COR-L47 (cell line): Measurements from ENCODE around the gene NCMAP.

ENCODE experiments used
- DNase-seq: peaks from one replicate; lab custom pipeline; 2025; lab: John Stamatoyannopoulos, UW

The NCMAP gene

DNA sequence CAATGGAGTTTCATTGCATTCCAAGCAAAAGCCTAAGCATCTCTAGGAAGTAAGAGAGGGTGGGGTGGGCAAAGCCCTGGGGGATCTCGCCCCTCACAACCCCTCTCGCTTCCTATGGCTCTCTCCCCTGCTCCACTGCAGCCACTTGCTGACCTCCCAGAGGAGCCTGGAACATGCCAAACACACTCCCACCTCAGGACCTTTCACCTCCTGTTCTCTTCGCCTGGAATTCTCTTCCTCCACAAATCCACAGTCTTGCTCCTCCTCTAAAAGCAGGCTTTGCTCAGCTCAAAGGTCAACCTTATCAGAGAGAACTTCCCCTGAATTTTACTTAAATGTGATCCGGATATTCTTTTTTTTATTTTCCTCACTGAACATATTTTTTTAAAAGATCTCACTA, 66.3 kb downstream of the NCMAP start:
- DNase-seq, result no peak

DNA sequence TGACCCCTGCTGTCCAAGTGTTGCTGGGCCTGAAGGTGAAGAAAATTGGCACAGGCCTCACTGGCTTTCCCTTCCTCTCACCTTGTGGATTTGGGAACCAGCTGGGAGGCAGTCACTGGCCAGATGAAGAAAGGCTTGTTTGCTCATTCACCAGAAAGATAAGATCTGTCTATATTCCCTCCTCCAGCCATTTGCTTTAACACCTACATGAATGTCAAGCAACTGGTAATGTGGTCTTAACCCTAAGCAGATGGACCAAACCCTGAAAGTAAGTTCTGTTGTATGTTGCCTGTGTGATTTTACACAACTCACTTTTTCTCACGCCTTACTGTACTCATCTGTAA, 76.9 kb downstream of the NCMAP start:
- no peak for DNase-seq

DNA sequence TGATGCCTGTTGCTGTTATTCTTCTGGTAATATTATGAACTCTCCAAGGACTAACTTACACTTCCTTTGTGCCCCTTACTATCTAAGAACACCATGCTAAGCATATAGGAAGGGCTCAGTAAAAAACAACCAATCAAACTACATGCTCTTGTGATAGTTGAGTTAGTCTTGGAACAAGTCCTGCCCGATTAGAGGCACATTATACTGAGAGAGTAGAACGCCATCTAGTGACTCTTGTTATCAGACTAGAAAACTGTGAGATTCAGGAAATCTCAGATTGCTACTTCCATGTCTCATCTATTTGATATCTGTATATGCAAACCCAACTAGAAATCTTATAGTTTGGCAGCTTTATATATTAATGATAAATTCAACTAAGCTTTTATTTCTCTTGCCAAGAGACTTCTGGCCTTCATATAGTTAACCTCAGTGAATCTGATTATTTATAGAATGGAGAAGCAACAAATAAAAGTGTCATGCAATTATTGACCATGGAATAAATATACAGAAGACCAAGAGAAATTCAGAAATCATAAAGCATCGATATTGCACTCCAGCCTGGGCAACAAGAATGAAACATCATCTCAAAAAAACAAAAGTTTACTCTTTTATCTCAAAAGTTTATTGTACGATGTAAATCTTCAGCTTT, 79.4 kb downstream of the NCMAP start:
- DNase-seq, result peak; percentile 71

DNA sequence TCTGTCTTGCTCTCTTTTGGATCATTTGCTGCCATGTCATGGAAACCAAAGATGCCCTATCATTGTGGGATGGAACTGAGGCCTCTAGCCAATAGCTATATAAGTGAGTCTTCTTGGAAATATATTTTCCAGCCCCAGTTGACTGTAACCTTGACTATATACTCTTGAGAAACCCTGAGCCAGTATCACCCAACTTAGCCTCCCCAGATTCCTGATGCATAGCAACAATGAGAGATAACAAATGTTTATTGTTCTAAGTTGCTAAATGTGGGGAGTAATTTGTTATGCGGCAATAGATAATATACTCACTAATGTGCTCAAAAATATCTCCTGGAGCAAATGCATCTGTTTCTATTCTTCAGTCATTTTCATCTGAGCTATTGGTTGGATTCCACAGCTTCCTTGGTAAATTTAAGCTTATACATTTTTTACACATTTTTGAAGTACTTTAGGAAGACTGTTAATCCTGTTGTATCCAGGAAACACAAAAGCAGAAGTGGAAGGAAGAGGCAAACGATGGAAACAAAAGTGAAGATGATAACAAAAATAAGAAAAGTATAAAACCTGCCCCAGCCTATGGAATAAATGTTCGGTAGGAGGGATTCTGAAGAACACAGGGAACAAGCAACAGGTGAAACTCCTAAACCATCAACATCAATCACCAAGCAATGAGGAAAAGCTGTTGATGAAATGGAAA, 80.9 kb downstream of the NCMAP start:
- no peak for DNase-seq

DNA sequence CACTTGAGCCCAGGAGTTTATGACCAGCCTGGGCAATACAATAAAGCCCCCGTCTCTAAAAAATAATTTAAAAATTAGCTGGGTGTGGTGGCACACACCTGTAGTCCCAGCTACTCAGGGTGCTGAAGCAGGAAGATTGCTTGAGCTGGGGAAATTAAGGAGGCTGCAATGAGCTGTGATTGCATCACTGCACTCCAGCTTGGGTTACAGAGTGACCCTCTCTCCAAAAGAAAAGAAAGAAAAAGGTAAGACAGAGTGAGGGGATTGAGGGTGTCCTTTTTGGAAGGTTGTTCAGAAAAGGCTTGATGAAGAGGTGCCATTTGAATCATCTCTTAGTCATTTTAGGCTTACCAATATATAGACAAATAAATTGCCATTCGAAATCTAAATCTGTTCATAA, 83.2 kb downstream of the NCMAP start:
- no peak for DNase-seq

DNA sequence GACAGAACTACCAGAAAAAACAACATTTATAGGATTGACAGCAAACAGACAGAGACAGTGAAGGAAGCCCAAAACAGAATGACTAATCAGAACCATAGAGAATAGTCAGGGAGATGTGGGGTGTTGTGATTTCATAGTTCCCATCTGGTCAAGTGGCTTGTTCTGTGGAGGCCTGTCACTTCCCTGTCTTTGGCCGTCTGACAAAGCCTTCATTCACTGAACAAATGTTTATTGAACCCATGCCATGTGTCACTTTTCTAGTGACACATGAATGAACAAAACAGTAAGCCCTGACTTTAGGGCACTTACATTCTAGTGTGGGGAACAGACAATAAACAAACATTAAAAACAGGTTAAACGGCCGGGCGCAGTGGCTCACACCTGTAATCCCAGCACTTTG, 84.0 kb downstream of the NCMAP start:
- no peak for DNase-seq

DNA sequence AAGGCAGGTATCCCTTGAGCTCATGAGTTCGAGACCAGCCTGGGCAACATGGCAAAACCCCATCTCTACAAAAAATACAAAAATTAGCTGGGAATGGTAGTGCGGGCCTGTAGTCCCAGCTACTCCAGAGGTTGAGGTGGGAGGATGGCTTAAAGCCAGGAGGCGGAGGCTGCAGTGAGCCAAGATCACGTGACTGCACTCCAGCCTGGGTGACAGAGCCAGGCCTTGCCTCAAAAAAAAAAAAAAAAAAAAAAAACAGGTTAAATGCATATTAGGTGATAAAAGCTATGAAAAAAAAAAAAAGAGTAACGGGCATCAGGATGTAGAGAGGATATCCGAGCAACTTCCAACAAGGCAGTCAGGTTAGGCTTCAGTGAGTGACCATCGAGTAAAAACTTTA, 84.4 kb downstream of the NCMAP start:
- DNase-seq, result no peak

DNA sequence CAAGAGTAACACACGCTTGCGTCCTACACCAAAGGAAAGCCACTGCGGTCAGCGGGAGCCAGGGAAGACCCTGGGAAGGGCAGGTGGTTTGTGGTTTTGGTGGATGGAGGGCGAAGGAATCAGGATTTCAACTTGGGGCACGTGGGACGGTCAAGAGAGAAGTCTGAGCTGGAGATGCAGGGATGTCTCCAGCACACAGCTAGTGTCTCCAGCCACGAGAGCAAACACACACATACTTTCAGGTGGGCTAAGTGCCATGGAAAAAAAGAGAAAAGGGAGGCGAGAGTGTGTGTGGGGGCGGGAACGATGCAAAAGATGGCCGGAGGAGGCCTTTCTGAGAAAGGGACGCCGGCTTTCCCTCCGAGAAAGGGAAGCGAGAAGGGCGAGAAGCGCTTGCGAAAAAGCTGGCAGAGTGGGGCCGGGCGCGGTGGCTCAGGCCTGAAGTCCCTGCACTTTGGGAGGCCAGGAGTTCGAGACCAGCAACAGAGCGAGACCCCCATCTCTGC, 85.8 kb downstream of the NCMAP start:
- no peak for DNase-seq

DNA sequence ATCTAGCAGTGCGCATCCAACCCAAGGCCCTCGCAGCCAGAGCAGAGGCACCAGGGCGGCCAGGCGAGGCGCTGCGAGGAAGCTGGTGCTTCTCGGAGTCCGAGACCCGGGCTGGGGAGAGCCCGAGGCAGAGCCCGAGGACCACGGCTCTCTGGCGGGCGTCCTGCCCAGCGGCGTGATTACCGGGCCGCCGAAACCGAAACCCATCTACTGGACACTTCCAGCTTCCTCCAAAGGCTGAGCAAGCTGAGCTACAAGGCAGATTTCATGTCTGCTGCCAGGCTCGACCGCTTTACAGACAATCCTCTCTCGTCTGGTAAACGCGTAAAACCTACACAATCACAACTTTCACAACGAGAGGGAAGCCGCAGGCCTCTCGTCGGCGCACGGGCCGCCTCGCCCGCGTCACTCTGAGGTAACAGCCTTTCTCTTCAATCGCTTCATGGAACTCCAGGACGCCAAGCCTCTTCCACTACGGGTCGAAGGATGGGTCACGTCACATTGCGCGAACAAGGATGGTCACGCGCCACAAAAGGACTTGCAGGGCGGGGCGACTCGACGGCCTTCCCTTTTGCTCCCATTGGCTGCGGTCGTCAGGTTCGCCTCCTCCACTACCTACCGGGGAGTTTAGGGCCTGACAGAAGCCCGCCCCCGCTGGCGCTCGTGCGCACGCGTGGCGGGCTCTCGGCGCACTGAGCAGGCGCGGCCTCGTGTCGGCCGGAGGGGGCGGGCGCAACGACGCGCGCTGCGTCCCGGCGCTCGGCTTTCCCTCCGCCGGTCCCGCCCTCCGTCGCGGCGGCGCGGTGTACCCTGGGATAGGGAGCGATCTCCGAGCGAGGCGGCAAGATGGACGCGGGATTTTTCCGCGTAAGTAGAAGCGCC, 86.8 kb downstream of the NCMAP start, which contains the start of gene SRRM1:
Gene SRRM1 (plus strand): TSS at position 822 of the 882 bp plus-strand sequence. CDS start 25 bp downstream, at position 847.
- peak; percentile 99 for DNase-seq

DNA sequence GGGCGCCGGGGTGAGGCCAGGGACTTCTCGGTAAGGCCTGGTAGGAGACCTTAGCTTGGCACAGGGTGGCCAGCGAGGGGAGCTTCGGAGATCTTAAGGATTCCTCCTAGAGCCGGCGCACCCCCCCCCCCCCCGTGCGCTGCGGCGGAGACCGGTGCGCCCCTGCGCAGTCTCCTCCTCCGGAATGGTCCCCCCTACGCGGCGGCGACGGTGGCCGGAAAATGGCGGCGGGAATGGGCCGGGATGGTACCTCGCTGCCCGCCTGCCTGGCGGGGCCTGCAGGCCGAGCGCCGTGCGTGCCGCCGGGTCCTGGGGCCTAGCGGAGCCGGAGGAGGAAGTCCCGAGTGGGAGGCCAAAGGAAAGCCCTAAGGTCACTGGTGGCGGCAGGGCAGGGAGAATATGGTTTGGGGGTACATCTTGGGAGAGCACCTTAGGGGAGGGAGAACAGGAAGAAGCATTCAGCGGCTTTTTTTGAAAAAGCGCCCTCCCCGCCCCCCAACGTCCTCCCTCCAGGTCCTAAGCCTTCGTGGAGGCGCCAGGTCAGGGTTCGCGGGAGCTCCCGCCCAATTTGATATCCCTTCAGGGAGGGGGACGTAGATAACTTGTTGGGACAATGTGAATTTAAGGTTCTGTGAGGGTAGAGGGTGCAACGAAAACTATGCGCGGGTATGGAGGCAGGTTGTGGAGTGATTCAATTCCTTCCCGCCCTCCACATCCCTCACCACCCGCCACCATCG, 87.6 kb downstream of the NCMAP start:
- no peak for DNase-seq

DNA sequence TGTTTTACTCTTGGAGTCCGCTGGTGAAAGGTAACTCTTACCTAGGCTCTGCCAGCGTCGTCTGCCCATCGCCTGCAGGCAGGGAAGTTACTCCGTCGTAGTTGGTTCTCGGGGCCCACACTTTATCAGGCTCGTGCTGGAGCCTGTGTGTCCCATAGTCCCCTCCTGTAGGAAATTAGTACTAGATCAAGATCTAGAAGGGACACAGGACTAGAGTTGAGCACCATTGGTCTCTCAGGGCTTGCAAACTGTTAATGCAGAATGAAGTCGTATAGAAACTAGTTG, 88.2 kb downstream of the NCMAP start:
- DNase-seq, result no peak

DNA sequence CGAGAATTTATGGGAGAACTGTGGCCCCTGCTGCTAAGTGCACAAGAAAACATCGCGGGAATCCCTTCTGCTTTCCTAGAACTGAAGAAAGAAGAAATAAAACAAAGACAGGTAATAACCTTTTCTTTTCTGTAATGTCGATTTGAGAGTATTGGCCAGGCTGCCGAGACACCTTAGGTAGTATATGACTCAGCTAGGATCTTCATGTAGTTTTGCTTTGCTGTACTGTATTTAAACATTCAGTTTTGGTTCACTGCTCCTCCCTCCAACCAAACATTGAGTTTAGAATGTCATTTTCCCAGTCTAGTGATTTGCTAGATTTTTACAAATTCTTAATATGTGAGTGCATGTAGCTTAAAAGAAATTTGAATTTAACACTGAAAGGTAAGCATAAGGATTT, 93.0 kb downstream of the NCMAP start:
- DNase-seq, result no peak

DNA sequence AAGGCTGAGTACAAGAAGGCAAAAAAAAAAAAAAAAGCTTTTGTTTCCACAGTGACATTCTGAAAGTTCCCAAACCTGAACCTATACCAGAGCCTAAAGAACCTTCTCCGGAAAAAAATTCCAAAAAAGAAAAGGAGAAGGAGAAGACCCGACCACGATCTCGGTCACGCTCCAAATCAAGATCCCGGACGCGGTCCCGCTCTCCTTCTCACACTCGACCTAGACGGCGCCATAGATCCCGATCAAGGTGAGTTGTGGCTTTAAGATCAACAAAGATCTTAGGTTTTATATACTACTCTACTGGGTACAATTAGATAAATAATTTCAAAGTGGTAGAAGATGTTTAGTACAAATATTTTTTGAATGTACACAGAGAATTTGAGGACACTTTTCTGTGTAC, 96.5 kb downstream of the NCMAP start:
- DNase-seq, result no peak

DNA sequence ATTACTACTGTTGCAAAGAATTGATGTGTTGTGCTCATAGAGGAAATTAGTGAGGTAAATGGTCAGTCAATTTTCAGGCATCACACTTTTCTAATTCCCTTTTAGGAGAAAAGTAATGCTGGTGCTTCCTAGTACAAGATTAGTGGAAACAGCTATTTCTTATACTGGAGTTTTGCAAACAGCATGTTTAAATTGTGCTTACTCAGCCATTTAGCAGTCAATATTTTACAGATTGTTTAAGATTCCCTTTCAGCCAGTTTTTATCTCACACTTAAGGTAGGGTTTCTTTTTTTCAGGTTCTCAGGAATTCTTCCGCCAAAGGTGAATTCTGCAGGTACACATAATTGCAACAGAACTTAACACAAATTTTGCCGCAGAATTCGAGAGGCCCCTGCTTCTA, 98.1 kb downstream of the NCMAP start:
- DNase-seq, result no peak

DNA sequence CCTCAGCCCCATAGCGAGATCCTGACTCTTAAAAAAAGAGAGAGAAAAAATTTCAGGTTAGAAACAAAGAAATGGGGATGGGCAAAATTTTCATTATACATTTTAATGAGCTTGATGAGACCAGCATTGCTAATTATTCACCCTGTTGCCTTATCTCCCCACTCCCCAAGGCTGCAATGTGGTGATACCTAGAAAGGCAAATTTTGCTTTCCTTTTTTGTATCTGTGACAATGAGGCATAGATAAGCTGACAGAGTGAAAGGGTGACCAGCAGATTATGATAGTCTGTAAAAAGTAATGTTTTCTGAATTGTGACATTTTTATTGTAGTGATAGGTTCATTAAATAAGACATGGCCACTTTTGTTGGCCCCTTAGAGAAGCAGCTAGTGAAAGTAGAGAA, 100.2 kb downstream of the NCMAP start:
- no peak for DNase-seq

DNA sequence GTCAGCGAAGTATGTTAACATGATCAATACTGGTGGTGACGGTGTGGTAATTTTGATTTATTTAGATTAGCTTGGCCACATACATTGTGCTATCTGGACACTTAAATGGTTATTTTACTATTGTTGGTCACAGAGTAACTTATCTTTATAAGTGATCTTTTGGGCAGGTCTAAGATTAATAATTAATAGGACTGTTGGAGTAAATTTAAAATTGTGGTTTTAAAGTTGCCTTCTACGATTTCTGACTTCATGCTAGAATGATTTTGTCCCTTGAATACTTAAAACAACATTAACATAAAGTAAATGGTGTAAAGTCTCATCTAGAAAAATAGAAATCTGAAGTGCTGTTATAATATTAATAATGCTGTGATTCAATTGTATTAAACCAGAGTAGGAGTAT, 101.9 kb downstream of the NCMAP start:
- DNase-seq, result no peak
